GM21786 (cell line): ENCODE results near the gene ERCC5.

ENCODE experiments used
- ATAC-seq: cut with Tn5 transposase; IDR thresholded peaks from one replicate; pipeline ENCODE4 v1.9.1; 2021; ENCODE audit not compliant: unreplicated experiment

The ERCC5 gene

DNA sequence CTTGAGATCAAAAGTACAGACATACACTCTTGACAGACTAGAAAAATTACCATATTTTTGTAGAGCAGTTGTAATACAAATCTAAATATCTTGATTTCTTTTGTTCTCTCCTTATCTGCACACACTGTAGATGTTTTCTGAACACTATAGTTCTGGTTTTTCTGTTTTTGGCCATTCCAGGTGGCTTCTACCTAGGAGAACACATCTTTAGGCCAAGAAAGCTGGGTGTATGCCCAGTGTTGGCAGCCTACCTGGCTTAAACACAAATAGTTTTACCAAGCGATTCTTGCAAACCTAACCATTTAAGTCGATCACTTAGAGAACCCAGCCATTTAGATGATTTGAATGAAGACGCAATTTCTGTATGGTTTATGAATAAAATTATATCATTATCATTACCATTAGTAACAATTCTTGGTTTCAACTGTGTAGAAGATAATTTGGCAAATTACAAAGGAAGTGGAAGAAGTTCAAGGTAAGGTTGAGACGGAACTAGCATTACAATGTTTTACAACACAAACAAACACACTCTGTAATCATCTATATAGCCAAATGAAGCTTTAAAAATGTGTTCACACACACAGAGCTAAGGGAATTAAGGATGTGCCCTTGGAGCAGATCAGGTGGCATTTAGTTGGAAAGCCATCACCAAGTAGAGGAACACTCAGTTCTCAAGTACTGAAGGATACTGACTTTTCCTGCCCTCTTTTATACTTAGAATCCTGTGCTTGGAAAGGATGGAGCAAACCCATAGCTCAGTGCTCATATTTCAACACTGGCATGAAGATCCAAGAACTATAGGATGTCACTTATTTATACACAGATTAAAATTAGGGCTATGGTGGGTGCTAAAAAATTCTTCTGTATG is 36.2 kb downstream of the ERCC5 start:
- ATAC-seq: no peak

- no peak for ATAC-seq
Observed at GRCh38 chr13:102892503-102892902, 46.7 kb downstream of the ERCC5 start.

GRCh38 chr13:102897371-102898138 is 51.7 kb downstream of the ERCC5 start:
- no peak for ATAC-seq

DNA sequence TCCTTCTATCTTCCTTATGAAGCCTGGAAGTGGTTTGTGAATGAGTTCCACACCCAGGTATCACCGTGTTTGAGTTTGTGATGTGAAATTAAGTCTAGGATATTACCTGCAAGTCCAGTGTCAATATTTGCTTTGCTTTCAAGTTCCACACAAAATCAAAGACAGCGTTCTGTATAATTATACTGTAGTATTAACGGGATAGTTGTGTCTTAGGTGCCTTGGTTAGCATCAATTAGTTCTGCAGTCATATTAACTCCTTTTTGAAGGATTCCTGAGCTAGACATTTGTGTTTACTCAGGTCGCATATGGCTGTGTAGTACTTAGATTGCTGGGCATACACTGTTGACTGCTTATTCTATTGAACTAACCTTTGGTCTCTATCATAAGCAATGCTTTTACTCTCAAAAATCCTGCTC is 54.4 kb downstream of the ERCC5 start:
- ATAC-seq: no peak

GRCh38 chr13:102901056-102901455 is 55.2 kb downstream of the ERCC5 start:
- no peak for ATAC-seq

- ATAC-seq: no peak
Observed at GRCh38 chr13:102901615-102902305, 55.9 kb downstream of the ERCC5 start.

DNA sequence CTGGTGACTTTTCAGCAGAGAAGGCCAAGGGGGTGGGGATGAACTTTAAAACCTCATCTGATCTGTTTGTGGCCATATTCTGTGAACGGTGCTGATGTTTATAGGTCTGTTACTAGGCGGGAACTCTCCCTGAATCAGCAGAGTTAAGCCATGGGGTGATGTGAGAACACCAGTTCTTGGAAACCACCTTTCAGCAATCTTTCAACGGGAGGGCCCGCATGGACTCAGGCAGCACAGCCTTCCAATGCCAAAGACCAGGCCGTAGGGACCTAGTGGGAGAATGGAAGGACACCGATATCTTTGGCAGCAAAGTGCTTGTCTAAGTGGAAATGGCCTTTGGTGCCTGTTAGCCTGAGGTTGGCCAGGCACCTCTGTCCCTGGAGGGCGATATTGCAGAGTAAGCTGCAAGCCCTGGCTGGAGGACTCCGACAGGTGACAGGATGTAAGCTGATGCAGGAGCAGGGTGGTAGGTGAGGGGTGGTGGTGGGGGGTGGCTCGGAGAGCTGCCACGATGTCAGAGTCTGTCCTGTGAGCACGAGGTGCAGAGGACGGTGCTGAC is 57.0 kb downstream of the ERCC5 start:
- no peak for ATAC-seq

GRCh38 chr13:102903659-102904407 is 58.0 kb downstream of the ERCC5 start:
- ATAC-seq: no peak

GRCh38 chr13:102904408-102904862 is 58.6 kb downstream of the ERCC5 start:
- ATAC-seq: no peak

DNA sequence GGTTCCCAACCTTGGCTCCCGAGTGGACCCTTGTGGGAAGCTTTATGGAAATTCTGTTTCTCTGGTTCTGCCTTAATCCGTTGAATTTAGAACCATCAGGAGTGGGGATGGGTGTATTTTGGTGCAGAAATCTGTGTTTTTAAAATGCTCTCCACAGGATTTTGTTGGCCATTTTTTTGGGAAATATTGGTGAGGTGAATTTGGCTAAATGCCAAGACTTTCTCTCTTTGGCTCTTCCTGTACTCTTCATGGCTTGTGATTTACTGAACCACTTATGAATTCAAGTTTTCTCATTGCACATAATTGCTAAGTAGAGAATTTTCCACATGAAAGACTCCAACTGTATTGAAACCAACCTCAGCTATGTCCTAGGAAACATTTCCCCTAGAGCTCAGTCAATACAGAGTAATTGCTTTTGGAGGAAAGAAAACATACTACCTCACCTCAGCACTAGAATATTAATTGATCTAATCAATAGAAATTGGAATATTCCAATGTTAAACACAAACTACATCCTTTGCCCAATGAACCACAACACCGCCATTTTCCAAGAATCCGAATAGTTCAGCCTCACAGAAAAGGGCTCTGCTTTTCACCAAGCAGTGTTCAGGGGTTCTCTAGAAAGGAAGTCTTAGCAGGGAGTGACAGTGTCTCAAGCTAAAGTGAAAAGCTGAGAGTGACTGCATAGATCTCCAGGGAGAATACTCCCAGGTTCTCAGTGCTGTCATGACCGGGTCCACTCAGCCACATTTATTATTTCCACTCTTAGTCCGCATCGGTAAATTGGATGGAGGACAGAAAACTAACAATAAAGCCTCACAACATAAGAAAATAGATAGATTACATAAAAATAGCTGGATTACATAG is 60.3 kb downstream of the ERCC5 start:
- no peak for ATAC-seq

DNA sequence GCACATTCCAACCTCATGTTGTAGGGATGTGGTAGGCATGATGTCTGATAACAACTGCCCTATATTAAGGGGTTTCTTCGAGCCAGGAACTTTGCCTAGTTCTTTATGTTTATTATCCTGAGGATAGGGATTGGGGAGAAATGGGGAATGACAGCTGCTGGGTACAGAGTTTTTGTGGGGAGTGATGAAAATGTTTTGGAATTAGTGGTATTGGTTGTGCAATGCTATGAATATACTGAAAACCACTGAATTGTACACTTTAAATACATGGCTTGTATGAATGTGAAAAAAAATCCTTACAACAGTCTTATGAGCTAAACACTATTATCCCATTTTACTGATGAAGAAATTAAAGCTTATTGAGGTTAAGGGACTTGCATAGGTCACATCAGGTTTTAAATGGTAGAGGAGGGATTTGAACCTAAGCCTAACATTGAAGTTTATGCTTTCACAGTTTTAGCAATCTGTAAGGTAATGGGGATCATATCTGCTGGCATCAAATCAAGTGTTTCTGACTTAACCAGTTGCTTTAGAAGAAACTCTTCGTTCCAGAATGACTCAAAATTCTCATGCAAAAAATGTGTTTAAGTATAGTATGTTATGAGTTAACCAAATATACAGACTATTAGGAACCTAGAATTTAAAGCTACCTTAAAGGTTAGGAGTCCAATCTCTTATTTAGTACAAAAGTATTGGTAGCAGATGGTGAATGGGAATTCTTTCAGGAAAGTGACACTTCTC is 61.4 kb downstream of the ERCC5 start:
- peak; percentile 72 for ATAC-seq

GRCh38 chr13:102907886-102908515 is 62.2 kb downstream of the ERCC5 start:
- no peak for ATAC-seq

- ATAC-seq: no peak
Observed at GRCh38 chr13:102909971-102910370, 64.1 kb downstream of the ERCC5 start.

GRCh38 chr13:102911336-102911735 is 65.5 kb downstream of the ERCC5 start:
- ATAC-seq: no peak

DNA sequence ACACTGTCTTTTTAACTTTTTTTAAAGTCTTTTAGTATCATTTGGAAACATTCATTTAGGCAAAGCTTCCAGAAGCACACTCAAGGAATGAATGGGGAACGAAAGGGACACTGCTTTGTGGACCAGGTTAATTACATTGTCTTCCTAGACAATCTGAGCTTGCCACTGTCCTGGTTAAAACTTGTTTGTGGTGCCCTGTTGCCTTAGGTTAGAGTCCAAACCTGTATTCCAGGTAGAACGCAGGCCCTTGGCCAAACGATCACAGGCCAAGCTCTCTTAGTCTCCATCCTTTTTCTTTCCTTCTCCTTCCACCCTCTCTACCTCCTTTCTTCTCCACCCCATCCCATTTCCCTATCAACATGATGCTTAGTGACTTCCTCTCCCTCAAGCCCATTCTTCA is 66.8 kb downstream of the ERCC5 start:
- no peak for ATAC-seq

DNA sequence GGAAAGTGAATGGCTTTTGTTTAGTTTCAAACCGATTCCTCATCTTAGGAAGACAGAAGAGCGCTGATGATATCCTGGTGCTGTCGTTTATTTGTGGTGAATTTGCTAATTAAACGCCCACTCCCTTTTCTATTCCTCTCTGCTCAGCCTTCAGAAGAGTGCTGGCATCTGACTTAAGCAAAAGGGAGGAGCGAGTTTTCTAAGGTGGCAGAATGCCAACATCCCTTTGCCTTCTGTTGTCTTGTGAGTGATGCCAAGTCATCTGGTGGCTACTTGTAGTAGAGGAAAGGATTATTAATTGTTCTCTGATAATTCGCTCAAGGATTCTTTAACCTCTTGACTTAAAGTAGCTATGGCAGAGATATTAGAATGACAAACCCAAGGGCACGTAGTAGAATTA is 68.1 kb downstream of the ERCC5 start:
- ATAC-seq: no peak

DNA sequence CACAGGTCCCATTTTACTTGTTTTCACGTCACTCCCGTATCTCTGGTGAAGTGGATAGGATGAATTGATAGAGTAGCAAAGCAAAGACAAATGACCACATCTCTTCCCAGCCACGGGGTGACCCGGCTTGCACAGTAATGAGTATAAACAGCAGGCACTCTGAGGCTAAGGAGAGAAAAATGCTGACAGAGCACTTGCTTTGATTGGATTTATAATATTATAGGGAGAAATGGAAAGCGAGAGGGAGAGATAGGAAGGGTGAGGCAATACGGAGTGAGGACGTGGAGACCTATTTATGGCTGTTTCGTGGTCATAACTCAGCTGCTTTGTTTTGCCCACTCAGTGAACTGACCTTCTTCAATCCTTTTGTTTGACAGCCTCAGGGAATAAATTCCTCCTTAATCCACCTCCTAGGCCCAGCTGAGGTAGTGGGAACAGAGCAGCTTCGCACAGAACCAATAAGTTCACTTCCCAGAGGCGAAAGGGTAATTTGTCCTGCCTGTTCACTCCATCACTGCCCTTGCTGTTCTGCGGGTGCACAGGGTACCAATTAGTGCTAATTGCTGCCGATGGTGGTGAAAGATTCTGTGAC is 68.6 kb downstream of the ERCC5 start:
- ATAC-seq: no peak

GRCh38 chr13:102915393-102915930 is 69.6 kb downstream of the ERCC5 start:
- ATAC-seq: no peak
